Endometrial microvascular endothelial cells (primary cell): Measurements from ENCODE around the gene AGXT2. TPM values are rescaled to one million over a fixed set of nuclear protein-coding genes. Genes with fewer than 3 reads are reported as not detected.

Experiments
- in situ Hi-C: cut with HindIII; loops from 2 replicates; pipeline ENCODE4 v1.10.0; 2017; ENCODE audit warnings: low sequenced_read_pairs, low pct_unique_long_range_greater_than_20kb; ENCODE audit errors: inconsistent ontology term
- total RNA-seq: library from RNA; depleted of rRNA; stranded (reverse); fragments of >200 nt; gene quantifications from one replicate; pipeline ENCODE4 v1.2.3, GENCODE V29; 2015; ENCODE audit errors: inconsistent ontology term

Gene AGXT2, protein sequence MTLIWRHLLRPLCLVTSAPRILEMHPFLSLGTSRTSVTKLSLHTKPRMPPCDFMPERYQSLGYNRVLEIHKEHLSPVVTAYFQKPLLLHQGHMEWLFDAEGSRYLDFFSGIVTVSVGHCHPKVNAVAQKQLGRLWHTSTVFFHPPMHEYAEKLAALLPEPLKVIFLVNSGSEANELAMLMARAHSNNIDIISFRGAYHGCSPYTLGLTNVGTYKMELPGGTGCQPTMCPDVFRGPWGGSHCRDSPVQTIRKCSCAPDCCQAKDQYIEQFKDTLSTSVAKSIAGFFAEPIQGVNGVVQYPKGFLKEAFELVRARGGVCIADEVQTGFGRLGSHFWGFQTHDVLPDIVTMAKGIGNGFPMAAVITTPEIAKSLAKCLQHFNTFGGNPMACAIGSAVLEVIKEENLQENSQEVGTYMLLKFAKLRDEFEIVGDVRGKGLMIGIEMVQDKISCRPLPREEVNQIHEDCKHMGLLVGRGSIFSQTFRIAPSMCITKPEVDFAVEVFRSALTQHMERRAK
- not detected for total RNA-seq

DNA sequence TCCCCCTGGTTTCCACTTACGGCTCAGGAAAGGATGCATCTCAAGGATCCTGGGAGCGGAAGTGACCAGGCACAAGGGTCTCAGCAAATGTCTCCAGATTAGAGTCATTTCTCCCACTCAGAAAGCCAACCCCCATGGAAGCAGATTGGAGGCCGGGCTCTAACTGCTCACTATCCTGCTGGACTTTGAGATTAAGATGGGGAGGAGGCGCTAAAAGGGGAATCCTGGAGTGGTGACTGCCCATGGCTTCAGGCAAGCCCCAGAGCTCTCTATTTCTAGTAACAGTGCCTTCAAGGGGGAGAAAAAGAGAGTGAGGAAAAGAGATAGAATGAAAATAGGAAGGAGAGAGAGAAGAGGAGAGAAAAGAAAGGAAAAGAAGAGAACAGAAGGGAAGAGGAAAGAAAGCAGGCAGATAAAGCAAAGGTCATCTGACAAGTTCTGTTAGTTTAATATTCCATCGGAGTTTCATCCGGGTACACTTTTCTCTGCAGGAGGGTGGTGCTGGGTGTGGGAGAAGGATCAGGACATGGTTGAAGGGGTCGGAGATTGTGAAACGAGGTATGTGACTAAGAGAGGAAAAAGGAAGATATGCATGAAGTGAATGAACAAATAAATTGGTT, at the start of gene AGXT2:
TSS of gene AGXT2 (minus strand) at position 165 of the 620 bp plus-strand sequence. CDS start at position 108, 57 bp downstream.
- in situ Hi-C loops: no loop called here

DNA sequence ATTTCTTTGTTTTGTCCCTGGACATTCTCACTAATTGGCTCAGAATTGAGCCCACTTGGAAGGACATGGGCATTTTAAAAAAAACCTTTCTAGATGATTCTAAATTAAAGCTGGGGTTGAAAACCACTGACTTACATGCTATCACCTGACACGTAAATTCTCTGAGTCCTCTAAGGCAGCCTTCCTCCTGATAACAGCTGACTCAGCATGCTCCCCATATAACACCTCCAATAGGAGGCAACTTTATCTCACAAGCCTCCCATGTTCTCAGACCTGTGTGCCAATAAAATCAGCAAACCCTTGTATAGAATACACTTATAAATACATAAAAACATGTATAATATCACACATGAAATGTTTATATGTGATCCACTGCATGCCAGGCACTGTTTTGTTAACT, 49.2 kb upstream of the AGXT2 start:
- in situ Hi-C loops: no loop called here

DNA sequence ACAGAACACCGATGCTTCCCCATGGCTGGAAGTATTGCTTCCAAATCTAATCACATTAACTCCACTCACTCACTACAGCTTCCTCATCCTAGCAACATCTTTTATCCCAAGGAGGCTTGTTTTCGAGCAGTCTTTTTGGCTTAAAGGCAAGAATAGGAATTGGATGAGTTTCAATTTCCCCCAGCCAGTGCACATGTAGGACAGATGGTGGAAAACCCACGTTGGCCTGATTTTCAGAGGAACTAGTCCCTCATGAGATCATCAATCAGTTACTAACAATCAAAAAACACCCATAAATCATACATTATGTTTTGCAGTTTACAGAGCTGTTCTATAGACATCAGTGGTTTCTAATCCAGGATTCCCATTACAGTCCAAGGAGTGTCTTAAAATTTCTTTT, 48.5 kb upstream of the AGXT2 start:
- in situ Hi-C loops: no loop called here

DNA sequence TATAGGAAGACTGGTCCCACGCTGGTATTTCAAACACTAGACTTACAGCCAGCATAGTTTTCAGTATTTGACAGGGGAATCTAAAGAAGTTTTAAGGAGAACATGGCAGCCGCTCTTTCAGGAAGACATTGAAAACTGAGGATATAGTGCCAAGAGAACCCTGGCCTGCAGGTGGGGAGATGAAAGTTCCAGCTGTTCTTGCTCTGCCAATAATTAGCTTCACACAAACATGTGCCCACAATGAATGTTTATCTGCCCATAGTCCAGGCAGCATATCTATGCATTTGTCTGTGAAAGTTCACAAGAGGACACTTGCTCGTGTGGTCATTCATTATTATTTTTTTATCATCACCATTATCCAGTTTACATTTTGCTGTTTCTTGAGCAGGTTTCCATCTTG, 47.6 kb upstream of the AGXT2 start:
- in situ Hi-C loops: no loop called here

DNA sequence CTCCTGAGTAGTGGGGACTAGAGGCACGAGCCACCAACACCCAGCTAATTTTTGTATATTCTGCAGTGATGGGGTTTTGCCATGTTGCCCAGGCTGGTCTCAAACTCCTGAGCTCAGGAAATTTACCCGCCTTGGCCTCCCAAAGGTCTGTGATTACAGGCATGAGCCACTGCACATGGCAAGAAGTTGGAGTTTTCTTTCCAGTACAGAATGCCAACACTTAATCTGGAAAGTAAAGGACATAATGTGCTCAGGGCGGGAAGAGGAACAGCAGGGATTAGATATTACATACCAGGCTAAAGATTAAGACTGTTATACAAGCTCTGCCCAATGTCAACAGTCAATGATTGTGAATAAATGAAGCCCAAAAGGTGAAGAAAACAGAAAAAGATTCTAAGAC, 47.2 kb upstream of the AGXT2 start:
- in situ Hi-C loops: no loop called here

DNA sequence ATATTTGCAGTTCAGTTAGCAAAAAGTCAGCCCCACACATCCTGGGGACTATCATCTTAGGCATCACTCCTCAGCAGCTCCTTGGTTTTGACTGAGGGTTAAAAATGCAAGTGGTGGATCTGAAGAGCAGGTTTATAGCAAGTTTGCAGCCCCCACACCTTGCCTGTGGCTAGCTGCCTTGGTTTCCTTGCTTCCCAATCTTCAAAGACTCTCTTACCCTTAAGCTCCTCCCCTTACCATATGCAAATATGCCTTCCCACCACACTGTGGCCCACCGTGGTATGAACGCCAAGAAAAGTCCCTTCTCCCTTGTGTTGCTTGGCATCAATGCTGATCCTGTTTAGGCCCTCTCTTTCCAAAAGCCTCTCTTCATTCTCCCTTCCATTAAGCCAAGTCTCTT, 45.0 kb upstream of the AGXT2 start:
- in situ Hi-C loops: no loop called here

DNA sequence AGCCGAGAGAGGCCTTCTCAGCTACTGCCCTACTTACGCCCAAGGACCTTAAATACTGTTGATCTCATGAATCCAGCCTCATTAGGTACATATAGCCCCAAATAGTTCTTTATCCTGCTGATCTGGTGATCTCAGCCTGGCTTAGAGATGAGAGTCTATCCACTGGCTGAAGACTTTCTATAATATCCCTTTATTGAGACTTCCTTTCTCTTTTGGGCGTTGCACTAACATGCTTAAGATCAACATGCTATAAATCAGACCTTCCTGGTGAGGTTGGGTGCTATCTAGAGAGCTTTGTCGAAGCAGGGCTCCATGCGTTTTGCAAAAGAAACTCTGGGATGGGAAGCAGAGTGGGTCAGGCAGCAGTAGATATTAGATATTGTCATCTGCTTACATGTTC, 44.0 kb upstream of the AGXT2 start:
- in situ Hi-C loops: no loop called here

DNA sequence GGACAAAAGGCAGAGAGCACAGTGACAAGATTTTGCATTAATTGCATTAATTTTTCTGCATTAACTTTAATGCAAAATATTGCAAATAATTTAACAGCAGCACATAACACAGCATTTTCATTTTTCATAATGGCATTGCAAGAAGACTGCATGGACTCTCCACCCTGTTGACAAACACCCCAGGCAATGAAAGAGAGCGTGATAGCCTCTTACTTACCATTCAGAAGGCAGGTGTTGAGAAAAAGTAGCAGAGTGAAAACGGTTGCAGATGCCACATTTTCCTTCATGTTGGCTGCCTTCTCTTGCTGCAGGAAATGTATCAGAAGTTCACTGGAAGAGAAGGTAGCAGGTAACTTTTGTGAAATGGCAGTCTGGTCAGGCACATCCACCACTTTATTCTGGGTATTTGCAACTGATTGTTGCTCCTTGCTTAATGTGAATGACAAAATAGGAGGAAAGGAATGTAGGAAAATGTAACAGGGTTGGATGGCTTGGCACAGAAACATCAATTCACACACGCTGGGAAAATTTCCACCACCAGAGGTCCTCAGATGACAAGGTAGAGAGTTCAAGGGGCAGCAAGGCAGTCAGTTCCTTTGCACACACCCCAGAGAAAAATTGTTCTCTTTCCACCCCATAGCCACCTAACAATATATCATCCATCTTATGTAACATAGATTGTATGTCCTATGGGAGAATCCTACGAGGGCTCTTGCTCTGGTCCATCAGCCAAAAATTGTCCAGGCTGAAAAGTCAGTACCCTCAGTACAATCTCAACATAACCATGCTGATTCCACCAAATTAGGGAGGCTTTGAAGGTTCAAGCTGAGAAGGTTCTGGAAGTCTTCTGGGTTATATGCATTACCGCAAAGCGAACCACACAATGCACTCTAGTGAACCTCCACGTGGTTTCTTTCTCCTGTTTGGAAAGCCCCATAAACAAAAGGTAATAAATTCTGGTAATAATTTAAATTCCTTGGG, 41.9 kb upstream of the AGXT2 start:
- in situ Hi-C loops: no loop called here

DNA sequence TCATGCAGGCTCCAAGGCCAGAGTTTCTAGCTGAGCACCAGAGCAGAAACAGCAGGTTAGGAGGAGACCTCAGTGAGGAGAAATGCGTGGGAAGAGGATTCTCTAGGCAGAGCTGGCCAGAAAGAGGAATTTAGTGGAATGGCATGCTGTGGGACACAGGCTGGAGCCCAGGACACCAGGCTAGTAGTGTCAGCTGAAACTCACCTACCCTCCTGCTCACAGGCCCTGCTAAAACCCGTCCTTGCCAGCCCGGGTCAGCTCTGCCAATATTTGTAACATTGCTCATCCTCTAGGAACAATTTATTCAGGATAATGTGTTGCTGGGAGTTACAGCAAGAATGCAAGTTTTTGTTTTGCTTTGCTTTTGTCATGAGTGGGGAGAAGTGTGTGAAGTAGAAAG, 40.2 kb upstream of the AGXT2 start:
- in situ Hi-C loops: no loop called here

DNA sequence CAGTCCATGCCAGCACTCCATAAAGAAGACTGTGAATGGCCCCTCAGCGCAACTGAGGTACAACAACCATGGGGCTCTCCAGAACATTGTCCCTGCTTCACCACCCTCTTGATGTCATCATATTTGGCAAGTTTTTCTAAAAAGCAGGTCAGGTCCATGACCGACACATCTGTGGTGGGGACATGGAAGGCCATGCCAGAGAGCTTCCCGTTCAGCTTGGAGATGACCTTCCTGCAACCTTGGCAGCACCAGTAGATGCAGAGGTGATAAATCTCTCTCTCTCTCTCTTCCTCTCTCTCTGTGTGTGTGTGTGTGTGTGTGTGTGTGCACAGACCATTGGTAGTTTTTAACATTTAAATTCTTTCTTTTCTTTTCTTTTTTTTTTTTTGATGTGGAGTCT, 35.4 kb upstream of the AGXT2 start:
- in situ Hi-C loops: no loop called here

DNA sequence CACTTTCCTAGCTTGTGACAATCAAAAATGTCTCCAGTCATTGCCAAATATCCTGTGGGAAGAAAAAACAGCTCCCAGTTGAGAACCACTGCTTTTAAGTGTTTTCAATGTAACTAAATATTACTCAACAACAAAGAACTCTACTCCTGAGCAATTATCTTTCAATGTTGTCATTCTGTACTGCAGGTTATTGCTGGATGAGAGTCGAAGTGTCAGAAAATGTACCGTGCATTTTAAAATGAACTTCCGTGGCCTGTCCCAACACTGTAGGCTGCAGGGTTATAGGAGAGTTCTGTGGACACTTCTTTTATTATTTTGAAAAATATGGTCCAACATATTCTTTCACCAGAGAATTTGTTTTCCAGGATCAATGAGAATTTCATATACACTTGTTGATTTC, 34.8 kb upstream of the AGXT2 start:
- in situ Hi-C loops: no loop called here

DNA sequence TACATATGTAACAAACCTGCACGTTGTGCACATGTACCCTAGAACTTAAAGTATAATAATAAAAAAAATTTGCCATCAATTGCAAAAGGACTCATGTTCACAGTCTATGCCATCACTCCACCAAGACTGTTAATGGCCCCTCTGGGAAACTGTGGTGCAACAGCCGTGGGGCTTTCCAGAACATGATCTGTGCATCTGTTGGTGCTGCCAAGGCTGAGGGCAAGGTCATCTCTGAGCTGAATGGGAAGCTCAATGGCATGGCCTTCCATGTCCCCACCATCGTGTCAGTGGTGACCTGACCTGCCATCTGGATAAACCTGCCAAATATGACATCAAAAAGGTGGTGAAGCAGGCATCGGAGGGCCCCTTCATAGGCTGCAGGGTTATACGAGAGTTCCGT, 33.4 kb upstream of the AGXT2 start:
- in situ Hi-C loops: no loop called here

DNA sequence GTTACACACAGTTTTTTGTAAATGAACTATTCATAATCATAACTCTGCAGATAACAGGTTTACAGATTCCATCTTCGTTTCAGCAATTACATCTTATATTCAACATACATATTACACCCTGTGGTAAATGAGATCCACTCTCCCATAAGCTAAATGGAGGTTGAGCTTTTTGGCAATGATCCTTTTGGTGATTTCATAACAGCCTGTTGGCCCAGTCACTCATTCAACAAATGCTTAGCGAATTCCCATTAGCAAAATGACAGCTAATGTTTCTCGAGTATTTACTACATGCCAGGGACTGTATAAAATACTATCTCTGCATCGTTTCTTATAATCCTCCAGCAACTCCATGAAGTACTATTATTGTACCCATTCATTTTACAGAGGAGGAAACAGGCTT, 25.4 kb upstream of the AGXT2 start:
- in situ Hi-C loops: no loop called here

DNA sequence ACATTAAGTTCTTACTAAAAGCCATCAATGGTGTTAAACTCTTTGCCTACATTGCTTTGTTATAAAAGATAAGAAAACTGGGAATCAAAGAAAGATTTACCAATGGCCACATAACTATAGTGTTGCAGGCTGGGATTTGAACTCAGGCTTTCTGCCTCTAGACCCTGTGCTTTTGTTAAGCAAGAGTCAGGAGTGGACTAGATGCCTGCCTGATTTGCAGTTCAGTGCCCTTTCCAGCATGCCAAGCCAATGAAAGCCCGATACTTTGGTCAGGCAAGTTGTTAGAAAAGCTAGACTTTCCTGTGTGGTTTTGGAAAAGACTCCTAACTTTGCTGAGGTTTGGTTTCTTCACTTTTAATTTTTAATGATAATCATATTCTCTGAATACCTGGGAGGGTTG, 21.4 kb upstream of the AGXT2 start:
- in situ Hi-C loops: no loop called here

DNA sequence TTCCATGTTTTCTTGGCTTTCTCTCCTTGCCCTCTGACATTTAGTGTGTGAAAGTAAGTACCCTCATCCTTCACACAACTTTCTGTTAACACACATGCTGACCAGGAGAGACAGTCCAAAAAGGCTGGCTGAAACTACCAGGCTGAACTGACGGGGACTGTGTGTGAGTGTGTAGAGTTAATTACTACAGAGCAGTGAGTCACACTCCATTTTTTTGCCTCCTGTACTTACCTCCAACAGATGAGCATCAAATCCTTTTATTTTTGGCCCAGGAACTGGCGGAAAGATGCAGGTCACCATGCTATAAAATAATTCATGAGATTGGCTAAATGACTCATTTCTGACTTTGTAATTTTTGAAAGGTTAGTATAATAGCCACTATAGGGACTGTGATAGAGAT, 20.2 kb upstream of the AGXT2 start:
- in situ Hi-C loops: no loop called here

DNA sequence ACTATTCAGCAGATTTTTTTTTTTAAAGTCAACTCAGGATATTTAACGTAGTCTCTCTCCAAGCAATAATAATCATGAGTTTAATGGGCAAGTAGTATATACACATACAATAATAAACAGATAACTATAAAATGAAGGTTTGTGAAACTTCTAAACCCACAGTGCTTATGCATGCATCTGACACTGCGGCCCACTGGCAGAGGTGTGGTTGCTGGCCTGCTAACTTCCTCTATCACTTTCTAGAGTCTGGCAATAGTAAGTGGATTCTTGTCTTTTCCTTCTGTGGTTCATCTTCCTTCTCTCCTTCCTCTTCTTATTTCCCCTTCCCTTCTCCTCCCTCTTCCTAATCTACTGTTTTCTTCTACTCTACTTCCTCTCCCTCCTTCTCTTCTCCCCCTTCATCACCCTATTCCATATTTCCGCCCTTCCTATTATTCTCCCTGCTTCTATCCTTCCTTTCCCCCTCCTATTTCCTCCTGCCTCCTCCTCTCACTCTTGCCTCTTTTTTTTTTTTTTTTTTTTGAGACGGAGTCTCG, 18.6 kb upstream of the AGXT2 start:
- in situ Hi-C loops: no loop called here

DNA sequence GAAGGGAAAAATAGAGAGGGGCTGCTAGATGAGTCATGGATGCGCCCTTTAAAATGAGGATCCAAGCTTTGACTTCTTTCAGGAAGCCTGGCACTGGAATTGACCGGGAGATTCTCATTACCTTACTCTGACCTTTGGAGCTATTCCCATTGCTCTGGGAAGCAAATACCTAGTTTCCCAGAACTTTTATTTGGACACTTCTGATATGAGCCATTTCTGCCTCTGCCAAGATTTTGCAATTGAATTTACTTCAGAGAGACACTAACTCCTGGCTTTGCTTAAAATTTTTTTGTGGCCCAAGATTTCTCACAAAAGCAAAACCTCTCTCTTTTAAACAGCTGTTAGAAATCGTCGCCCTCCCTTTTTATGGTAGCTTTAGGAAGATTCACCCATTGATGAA, 15.7 kb upstream of the AGXT2 start:
- in situ Hi-C loops: no loop called here

DNA sequence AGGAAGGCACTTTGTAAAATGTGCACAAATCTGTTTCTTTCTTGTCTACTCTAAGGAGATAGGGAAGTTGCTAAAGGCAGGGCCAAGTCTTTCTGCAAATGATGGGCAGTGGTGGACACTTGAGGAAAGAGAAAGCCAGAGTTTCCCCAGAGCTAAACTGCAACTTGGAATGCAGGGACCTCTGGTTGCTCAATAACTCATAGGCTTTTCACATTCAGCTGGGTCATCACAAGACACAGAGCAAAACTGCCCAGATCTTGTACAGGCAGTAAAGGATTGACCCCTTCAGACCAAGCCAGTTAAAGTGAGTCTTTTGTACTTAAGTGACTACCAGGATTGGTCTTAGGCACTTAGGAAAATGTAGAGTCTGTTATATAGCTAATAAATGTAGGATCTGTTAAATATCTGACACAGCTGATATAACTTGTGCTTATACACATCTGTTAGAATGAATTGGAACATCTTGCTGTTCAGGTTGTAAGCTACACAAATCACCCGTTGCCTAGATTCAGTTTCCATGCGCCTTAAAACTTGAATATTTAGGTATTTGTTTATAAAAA, 13.5 kb upstream of the AGXT2 start:
- in situ Hi-C loops: no loop called here

DNA sequence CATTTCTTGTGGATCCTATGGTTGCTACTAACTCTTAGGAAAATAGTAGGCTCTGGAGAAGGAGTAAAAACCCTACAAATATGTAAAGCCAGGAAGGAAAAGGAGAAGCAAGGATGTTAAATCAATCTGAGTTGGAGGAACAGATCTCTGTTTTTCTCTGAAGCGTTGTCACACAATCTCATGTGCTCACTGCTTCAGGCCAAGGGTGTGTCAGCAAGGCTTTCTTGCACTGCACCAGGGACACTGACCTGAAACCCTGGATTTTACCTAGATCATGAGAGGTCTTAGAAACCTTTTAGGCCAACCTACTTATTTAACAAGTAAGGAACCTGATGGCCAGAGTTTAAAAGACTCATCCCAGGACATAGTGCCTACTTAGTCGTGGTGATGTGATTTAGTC, 12.5 kb upstream of the AGXT2 start:
- in situ Hi-C loops: no loop called here
